ENCODE results near the gene FCGR3A. TPM values are rescaled to one million over a fixed set of nuclear protein-coding genes. Genes with fewer than 3 reads are reported as not detected.

The FCGR3A gene
- polyA plus RNA-seq, 2 of the 4 experiments (the other 2 are of a cell fraction) = not detected

DNA sequence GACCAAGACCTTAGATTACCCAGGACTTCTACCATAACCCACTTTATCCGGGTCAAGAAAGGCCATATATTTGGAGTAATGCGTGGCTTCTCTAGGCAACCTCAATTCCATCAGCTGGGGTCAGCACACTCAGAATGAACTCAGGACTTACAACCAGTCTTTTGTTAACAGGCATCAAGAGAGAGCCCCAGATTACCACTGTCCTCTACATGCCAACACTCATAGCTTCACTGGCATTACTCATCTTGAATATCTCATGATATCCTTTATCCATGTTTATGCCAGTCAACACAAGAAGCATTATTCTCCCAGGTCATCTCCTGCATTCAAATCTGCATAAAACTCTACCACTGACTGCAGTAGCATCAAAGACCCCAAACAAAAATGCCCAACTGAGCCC, 51.0 kb downstream of the FCGR3A start:
- whole genome bisulfite sequencing (ENCODE audit: missing lambda C conversion rate) = 58% methylated on average over 2 of the region's 2 CpGs
- CTCF ChIA-PET = interaction anchor here (1.5 kb wide), 1 partner anchor 14 kb away, joined by 4 read pairs; no protein-coding TSS in a partner anchor
- no peak for DNase-seq (ENCODE audit: low read depth in 1 of 2, low spot score in 1 of 2)

DNA sequence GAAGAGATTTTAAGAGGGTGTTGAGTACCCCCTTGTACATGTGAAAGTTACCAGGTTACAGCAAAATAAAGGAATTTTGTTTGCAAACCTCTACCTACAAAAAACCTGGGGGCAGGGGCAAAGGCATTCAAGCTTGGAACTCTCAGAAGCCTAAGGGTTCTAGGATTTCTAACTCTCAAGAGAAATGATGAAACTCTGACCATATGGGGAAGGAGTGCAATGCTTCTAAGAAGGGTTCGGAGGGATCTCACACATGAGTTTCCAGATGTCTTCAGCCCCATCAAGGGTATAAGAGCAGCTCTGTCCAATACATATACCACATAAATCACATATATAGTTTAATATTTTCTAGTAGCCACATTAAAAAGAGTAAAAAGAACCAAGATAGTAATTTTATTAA, 51.7 kb downstream of the FCGR3A start:
- ATAC-seq = no peak
- POLR2A ChIA-PET = no interaction called here
- 54% methylated on average over 1 of the region's 1 CpG for WGBS (ENCODE audit: missing lambda C conversion rate)

More for the DNA sequence above, 51.0 kb downstream of the FCGR3A start:
- Histone ChIP-seq H3K4me1 (no peaks in the 10 kb centered on the region), H3K4me3 (no peak overlapping the region), H3K4me2 (no peak overlapping the region), H3K9me3 (no peaks in the 10 kb centered on the region), H3K27ac (no peak overlapping the region)
- no peak for FAIRE-seq
- POLR2A ChIA-PET = no interaction called here
- TF ChIP-seq CEBPB (IDR thresholded peaks at IDR 0.05) (no peak), RAD21 (conservative IDR thresholded peaks at IDR 0.05 in 1 of 2, IDR thresholded peaks at IDR 0.05 in 1 of 2) (no peak), CHD2 (IDR thresholded peaks at IDR 0.05; ENCODE audit: low read length, partially characterized antibody) (no peak), TFCP2L1 (CRISPR knock-in tag; IDR thresholded peaks at IDR 0.05) (no peak), POLR2A (IDR thresholded peaks at IDR 0.05; ENCODE audit: low read length) (no peak), EP300 (IDR thresholded peaks at IDR 0.05) (no peak), NFE2L2 (conservative IDR thresholded peaks at IDR 0.05; ENCODE audit: low read length) (no peak)
- TF ChIP-seq, protein P1, sequence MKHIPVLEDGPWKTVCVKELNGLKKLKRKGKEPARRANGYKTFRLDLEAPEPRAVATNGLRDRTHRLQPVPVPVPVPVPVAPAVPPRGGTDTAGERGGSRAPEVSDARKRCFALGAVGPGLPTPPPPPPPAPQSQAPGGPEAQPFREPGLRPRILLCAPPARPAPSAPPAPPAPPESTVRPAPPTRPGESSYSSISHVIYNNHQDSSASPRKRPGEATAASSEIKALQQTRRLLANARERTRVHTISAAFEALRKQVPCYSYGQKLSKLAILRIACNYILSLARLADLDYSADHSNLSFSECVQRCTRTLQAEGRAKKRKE (CRISPR knock-in tag; IDR thresholded peaks at IDR 0.05; ENCODE audit: low read depth) = no peak
- no peak for ATAC-seq

More for the DNA sequence above, 51.7 kb downstream of the FCGR3A start:
- Histone ChIP-seq H3K27ac (no peak overlapping the region), H3K4me3 (no peak overlapping the region), H3K9me3 (no peaks in the 10 kb centered on the region), H3K4me1 (no peaks in the 10 kb centered on the region), H3K4me2 (no peak overlapping the region)
- TF ChIP-seq SMC3 (IDR thresholded peaks at IDR 0.05) (no peak), HOXB5 (CRISPR knock-in tag; IDR thresholded peaks at IDR 0.05) (no peak), NPAS2 (CRISPR knock-in tag; IDR thresholded peaks at IDR 0.05; ENCODE audit: borderline replicate concordance) (no peak), RFX5 (IDR thresholded peaks at IDR 0.05) (no peak), MAFK (IDR thresholded peaks at IDR 0.05; ENCODE audit: partially characterized antibody) (no peak), POLR2AphosphoS2 (conservative IDR thresholded peaks at IDR 0.05; ENCODE audit: low read length) (no peak), CBX8 (IDR thresholded peaks at IDR 0.05) (no peak), HEYL (CRISPR knock-in tag; IDR thresholded peaks at IDR 0.05) (no peak), KDM5A (IDR thresholded peaks at IDR 0.05) (no peak), CHD2 (IDR thresholded peaks at IDR 0.05; ENCODE audit: low read length, partially characterized antibody) (no peak), MAZ (IDR thresholded peaks at IDR 0.05; ENCODE audit: borderline replicate concordance, low read depth, low read length) (no peak), MYC (IDR thresholded peaks at IDR 0.05; ENCODE audit: borderline replicate concordance, low read length) (no peak), ZSCAN20 (CRISPR knock-in tag; IDR thresholded peaks at IDR 0.05) (no peak), ESRRA (IDR thresholded peaks at IDR 0.05; ENCODE audit: borderline replicate concordance, low read length) (no peak)
- TF ChIP-seq, protein P2, sequence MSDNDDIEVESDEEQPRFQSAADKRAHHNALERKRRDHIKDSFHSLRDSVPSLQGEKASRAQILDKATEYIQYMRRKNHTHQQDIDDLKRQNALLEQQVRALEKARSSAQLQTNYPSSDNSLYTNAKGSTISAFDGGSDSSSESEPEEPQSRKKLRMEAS (IDR thresholded peaks at IDR 0.05) = no peak
- TF ChIP-seq, protein P3, sequence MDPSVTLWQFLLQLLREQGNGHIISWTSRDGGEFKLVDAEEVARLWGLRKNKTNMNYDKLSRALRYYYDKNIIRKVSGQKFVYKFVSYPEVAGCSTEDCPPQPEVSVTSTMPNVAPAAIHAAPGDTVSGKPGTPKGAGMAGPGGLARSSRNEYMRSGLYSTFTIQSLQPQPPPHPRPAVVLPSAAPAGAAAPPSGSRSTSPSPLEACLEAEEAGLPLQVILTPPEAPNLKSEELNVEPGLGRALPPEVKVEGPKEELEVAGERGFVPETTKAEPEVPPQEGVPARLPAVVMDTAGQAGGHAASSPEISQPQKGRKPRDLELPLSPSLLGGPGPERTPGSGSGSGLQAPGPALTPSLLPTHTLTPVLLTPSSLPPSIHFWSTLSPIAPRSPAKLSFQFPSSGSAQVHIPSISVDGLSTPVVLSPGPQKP (IDR thresholded peaks at IDR 0.05; ENCODE audit: low read depth, low read length) = no peak
- TF ChIP-seq, protein P4, sequence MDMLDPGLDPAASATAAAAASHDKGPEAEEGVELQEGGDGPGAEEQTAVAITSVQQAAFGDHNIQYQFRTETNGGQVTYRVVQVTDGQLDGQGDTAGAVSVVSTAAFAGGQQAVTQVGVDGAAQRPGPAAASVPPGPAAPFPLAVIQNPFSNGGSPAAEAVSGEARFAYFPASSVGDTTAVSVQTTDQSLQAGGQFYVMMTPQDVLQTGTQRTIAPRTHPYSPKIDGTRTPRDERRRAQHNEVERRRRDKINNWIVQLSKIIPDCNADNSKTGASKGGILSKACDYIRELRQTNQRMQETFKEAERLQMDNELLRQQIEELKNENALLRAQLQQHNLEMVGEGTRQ (IDR thresholded peaks at IDR 0.05) = no peak
- TF ChIP-seq, protein P5, sequence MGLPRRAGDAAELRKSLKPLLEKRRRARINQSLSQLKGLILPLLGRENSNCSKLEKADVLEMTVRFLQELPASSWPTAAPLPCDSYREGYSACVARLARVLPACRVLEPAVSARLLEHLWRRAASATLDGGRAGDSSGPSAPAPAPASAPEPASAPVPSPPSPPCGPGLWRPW (IDR thresholded peaks at IDR 0.05) = no peak
- TF ChIP-seq, protein P6, sequence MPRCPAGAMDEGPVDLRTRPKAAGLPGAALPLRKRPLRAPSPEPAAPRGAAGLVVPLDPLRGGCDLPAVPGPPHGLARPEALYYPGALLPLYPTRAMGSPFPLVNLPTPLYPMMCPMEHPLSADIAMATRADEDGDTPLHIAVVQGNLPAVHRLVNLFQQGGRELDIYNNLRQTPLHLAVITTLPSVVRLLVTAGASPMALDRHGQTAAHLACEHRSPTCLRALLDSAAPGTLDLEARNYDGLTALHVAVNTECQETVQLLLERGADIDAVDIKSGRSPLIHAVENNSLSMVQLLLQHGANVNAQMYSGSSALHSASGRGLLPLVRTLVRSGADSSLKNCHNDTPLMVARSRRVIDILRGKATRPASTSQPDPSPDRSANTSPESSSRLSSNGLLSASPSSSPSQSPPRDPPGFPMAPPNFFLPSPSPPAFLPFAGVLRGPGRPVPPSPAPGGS (IDR thresholded peaks at IDR 0.05) = no peak
- TF ChIP-seq, protein P7, sequence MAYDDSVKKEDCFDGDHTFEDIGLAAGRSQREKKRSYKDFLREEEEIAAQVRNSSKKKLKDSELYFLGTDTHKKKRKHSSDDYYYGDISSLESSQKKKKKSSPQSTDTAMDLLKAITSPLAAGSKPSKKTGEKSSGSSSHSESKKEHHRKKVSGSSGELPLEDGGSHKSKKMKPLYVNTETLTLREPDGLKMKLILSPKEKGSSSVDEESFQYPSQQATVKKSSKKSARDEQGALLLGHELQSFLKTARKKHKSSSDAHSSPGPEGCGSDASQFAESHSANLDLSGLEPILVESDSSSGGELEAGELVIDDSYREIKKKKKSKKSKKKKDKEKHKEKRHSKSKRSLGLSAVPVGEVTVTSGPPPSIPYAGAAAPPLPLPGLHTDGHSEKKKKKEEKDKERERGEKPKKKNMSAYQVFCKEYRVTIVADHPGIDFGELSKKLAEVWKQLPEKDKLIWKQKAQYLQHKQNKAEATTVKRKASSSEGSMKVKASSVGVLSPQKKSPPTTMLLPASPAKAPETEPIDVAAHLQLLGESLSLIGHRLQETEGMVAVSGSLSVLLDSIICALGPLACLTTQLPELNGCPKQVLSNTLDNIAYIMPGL (CRISPR knock-in tag; IDR thresholded peaks at IDR 0.05; ENCODE audit: borderline replicate concordance) = no peak
- DNase-seq (ENCODE audit: low read depth in 1 of 2, low spot score in 1 of 2) = no peak
- no peak for FAIRE-seq
- CTCF ChIA-PET = interaction anchor here (1.5 kb wide), 1 partner anchor 14 kb away, joined by 4 read pairs; no protein-coding TSS in a partner anchor
